Activated CD4-positive, CD25-positive, alpha-beta regulatory T cell (primary cell): Measurements from ENCODE around the gene CDHR2.

Source experiments
- DNase-seq, 4 experiments: peaks; one replicate each; lab custom pipeline; 2025; lab: John Stamatoyannopoulos, UW

CDHR2 gene

DNA sequence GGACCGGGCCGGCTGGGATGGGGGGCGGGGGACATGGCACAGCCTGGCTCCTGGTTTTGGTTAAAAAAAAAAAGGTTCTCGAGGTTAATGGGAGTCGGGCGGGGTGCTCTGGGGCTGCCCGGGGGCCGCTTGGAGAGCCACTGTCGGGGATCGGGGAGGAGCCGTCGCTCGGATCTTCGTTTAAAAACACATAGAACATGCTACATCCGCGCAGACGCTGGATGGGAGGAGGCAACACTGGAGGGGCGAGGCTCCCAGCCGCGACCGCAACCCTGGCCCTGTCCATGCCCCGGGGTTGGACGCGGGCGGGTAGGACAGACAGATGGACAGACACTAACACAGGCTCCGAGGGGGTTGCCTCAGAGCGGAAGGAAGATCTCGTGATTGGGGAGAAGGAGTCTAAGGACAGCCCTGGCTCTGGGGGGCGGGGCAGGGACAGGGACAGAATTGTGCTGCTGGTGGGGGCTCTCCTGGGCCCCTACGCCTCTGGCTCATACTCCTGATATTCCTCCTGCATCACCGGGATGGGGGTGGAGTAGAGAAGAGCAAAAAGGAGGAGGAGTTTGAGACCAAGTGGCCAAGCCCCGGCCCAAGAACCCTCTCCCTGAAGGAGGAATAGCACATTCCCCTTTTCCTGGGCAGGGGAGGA lies 71.3 kb downstream of the CDHR2 start:
- no peak for DNase-seq

DNA sequence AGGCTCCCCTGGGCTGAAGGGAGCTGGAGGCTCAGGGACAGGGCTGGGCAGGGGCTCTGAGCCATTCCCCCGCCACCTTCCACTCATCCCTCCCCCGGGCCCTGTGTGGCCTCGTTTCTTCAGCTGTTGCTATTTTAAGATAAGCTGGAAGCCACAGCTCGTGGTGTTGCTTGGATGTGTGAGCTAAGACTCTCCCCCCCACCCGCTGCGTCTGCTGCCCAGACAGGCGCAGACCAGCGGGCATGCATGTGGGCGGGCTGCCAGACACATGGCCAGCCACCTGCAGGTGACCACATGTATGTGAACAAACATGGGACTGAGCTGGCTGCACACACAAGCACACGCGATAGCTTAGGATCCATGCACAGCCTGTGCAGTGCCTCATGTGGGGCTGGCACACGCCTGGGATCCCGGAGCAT lies 72.5 kb downstream of the CDHR2 start:
- DNase-seq, result no peak

- DNase-seq, result no peak
Observed at GRCh38 chr5:176624142-176624541, 75.0 kb downstream of the CDHR2 start.

- no peak for DNase-seq
Observed at GRCh38 chr5:176624938-176625337, 75.8 kb downstream of the CDHR2 start.

- no peak for DNase-seq
Observed at GRCh38 chr5:176625512-176625911, 76.4 kb downstream of the CDHR2 start.

GRCh38 chr5:176625966-176626875 lies 77.1 kb downstream of the CDHR2 start:
- no peak for DNase-seq

- DNase-seq, result no peak
Observed at GRCh38 chr5:176626876-176627236, 77.7 kb downstream of the CDHR2 start.

DNA sequence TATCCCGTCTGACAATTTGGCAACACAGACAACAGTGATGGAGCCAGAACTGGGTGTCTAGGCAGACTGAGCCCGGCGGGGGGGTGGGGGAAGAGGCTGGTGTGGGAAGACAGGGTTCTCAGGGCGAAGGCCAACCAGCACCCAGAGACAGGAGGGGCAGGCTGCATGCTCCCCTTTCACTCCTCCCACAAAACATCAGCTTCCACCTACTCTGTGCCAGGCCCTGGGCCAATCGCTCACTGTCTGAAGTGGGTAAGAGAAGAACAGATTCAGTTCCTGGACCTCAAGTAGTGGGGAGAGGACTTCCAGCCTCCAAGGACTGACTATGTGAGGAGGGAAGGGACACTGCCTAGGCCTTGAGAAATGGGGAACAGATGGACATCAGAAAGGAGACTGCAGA lies 78.4 kb downstream of the CDHR2 start:
- DNase-seq, result no peak

- no peak for DNase-seq
Observed at GRCh38 chr5:176628406-176629228, 79.5 kb downstream of the CDHR2 start.

GRCh38 chr5:176629317-176629852 lies 80.2 kb downstream of the CDHR2 start:
- DNase-seq, result no peak

- DNase-seq, result no peak
Observed at GRCh38 chr5:176629853-176630680, 80.9 kb downstream of the CDHR2 start, which contains the start of the genes EIF4E1B and SNCB. Gene EIF4E1B, plus strand, starts transcription at chr5:176630675. Its CDS starts 12,113 bp downstream, at chr5:176642788. Gene SNCB, minus strand, starts transcription at chr5:176630534. Its CDS starts 880 bp downstream, at chr5:176629654.

- DNase-seq, result no peak
Observed at GRCh38 chr5:176630681-176631222, 81.6 kb downstream of the CDHR2 start.

GRCh38 chr5:176631383-176632200 lies 82.5 kb downstream of the CDHR2 start:
- no peak for DNase-seq

DNA sequence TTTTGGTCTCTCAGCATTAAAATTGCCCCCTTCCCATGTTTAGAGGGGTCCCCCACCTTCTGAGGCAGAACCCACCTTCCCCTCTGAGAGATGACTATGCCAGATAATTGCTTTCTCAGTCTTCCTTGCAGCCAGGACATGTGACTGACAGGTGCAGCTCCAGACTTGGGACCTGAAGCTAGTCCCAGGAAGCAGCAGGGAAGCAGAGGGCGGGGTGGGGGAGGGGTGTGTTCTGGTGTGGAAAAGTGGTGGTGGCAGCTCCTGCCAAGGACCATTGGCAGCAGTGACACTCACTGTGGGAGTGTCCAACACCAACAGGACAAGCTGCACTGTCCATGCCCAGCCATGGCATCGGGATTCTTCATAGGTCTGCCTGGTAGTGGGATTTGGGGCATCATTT lies 83.6 kb downstream of the CDHR2 start:
- DNase-seq, result no peak

DNA sequence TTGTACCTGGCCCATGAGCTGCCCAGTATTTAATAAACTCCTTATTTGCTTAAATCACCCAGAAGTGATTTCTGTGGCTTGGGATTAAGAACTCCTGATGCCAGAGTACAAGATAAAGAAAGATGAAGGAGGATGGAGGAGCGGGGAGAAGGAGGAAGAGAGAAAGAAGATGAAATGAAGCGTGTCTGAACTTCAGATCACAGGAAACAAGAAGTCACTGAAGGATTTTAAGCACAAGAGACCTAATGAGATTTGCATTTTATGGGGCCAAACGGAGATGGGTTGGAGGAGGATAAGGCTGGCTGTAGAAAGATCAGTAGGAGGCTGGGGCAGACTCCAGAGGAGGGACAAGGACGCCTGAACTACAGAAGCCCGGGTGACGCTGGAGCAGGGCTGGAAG lies 84.5 kb downstream of the CDHR2 start:
- DNase-seq, result no peak

DNA sequence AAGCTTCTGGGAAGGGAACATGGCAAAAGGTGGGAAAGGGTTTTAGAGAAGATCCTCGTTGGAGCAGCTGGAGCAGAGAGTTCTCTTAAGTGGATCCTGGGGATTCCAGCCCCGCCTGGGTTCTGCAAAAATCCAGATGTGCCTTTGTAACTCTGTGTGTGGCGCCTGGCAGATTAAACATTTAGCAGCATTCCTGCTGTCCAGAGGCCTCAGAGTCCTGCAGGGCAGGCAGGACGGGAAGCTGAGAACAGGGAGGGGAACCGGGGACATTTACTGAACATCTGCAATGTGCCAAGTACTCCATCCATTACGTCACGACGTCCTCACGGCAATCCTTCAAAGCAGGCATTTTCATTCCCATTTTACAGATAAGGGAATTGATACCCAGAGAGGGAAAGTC lies 87.3 kb downstream of the CDHR2 start:
- DNase-seq, result no peak

DNA sequence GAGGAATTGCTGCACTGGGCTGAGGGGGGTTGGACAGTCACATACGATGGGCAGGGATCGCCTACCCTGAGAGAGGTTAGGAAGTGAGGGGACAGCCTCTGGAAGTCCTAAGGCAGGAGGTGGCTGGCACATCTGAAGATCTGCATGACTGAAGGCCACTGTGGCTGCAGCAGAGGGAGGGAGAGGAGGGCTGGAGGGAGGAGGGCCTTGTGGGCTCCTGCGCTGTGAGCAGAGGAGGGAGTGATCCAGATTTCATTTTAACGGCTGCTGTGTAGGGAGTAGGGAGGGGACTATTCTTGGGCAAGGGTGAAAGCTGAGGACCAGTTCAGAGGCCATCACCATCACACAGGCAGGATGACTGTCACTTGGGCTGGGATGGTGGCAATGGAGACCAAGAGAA lies 88.4 kb downstream of the CDHR2 start:
- DNase-seq, result no peak

DNA sequence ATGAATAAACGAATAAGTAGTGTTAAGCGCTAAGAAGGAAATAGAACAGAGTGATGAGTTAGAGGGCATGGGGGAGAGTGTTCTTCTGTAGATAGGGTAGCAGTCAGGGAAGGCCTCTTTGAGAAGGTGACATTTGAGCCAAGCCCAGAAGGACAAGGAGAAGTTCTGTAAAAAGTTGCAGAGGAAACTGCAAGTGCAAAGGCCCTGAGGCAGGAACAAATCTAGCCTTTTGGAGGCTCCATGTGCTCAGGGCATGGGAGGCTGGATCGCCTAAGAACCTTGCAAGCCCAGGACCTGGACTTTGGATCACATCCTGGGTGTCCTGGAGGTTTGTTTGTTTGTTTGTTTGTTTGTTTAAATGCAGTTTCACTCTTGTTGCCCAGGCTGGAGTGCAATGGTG lies 89.3 kb downstream of the CDHR2 start:
- no peak for DNase-seq

DNA sequence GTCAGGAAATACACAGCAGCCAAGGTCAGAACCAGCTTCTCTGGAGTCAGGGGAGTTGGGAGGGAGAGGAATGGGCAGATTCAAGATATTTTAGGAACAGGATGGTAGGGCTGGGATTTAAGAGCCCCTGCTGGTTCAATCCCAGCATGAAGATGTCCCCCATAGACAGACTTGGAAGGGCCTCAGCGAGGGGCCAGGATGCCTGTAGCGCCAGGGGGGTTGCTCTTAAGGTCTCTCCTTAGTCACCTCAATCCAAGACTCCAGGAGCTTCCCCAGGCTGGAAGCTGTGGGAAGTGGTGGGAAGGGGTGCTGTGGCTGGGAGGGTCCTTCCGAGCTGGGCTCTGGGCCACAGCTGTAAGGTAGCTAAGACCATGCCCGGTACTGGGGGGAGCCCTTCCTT lies 90.1 kb downstream of the CDHR2 start:
- no peak for DNase-seq

GRCh38 chr5:176639981-176640380 lies 90.8 kb downstream of the CDHR2 start:
- no peak for DNase-seq
